Activated CD4-positive, alpha-beta T cell treated with anti-CD3 and anti-CD28 coated beads for 24 hours (primary cell): ENCODE results near the gene ARHGAP23.
A peak's percentile ranks its signal among the peaks of the same experiment; 100 is the strongest.

Experiments used
- DNase-seq, 2 donors: peaks; one replicate each; pipeline ENCODE4 v3.0.0-alpha.2; 2020; ENCODE audit warnings: low read depth in 2 of 2

ARHGAP23 gene

DNA sequence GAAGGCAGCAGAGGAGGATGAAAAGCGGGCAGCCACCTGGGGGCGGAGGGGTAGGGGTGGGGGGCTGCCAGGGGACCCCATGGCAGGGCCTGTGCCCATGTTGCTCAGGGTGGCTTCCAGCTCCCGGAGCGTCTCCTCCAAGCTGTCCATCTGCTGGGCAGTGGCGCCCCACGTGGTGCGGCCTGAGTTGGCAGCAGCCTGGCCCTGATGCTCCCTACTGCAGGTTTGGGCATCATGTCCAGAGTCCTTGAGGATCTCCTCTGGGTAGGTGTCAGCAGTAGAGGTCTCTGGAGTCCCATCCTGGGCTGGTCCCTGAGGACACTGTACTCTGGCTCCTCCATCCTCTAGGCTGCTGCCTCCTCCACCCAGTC is 116.6 kb downstream of the ARHGAP23 start:
- no peak for DNase-seq

GRCh38 chr17:38545531-38546225 is 117.4 kb downstream of the ARHGAP23 start:
- DNase-seq, result no peak

- no peak for DNase-seq
Observed at GRCh38 chr17:38546396-38546795, 118.1 kb downstream of the ARHGAP23 start.

GRCh38 chr17:38547444-38547843 is 119.2 kb downstream of the ARHGAP23 start:
- DNase-seq, result no peak

- DNase-seq, result no peak
Observed at GRCh38 chr17:38549285-38549684, 121.0 kb downstream of the ARHGAP23 start.

DNA sequence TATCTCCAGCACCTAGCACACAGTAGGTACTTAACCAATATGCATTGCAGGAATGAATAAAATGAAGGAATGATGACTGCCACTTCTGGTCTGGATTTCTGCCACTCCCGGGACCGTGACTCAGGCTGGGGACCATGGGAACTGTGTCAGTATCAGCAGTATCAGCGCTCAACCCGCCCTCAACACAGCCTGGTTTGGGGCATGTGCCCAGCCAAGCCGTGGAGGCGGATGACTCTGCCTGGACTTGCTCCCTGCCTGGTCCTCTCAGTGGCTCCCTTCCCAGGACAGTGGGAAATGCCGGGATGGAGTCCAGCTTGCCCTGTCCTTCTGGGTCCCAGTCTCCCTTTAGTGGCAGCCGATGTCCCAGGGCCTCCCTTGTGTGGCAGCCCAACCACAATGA is 122.4 kb downstream of the ARHGAP23 start:
- no peak for DNase-seq

GRCh38 chr17:38551121-38551520 is 122.9 kb downstream of the ARHGAP23 start:
- no peak for DNase-seq

DNA sequence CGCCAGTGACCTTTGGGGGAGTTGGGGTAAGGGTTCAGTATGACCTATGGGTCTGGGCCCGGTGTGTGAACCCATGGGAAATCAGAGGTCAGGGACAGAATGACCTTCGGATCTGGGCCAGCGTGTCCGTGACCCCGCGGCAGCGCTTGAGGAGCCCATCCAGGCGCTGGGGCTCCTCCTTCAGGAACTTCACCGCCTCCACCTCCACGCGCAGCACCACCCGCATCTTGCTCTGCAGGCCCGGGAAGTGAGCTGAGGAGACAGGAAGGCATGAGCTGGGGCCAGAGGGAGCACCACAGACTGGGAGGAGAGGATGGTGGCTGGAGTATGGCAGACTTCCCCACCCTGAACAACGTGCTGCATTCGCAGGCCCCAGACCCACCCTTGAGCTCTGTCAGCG is 124.1 kb downstream of the ARHGAP23 start:
- no peak for DNase-seq

GRCh38 chr17:38554430-38555350 is 126.4 kb downstream of the ARHGAP23 start:
- DNase-seq, result no peak

DNA sequence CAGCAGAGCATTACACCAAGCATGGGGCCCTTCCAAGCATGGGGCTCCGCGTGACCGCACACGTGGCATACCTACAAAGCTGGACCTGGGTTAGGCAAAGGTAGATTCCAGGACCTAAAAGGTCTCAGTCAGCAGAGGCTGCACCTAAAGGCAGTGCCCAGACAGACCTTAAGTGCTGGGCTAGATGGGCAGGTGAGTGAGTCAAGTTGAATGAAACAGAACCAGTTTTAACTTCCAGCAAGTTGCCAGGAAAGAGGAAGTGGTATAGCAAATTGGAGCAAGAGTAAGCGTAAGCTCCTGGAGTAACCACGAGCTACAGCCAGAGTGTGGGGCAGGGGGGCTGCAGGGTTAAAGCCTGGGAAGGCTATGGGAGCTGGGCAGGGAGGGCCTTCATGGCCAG is 128.0 kb downstream of the ARHGAP23 start:
- DNase-seq, result no peak

- DNase-seq, result no peak
Observed at GRCh38 chr17:38557396-38557795, 129.1 kb downstream of the ARHGAP23 start.

GRCh38 chr17:38557836-38558727 is 129.8 kb downstream of the ARHGAP23 start:
- DNase-seq, result peak; percentile 85 to 91

GRCh38 chr17:38558728-38559050 is 130.4 kb downstream of the ARHGAP23 start:
- DNase-seq, result no peak

- DNase-seq, result peak; percentile 87 to 89
Observed at GRCh38 chr17:38559051-38559879, 131.0 kb downstream of the ARHGAP23 start.

- DNase-seq, result no peak
Observed at GRCh38 chr17:38559880-38560230, 131.6 kb downstream of the ARHGAP23 start.

- no peak for DNase-seq
Observed at GRCh38 chr17:38560503-38561318, 132.4 kb downstream of the ARHGAP23 start.

DNA sequence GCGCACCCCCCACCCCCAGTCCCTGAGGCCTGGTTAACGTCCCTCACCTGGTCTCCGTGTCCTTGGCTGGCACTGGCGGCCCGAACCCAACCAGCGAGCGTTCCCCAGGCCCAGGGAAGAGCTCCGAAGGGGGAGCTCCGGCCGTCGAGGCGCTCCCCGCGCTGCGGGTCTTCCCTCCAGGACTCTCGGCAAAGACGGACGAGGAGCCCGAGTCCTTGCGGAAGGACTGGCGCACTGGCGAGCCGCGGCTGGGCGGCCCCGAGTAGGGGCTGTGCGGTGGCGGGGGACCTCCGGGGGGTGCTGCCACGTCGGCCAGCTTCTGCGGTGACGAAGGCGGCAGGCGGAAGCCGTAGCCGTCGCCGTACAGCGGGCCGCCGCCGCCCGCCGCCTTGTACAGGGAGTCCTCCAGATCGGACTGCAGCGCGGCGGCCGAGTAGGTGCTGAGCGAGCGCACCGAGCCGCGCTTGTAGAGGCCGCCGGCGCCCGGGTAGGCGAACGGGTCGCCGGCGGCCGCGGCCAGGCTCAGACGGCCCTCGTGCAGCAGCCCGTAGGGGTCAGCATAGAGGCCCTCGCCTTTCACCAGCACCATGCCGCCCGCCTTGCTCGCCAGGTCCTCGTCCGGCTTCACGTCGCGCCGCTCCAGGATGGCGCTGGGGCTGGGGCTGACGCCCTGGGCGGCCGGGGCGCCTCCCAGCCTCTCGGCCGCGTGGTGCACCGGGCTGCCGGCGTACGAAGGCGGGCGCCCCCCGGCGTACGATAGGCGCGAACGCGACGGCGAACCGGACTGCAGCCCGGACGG is 133.4 kb downstream of the ARHGAP23 start:
- DNase-seq, result no peak
